ENCODE data around the gene TFF2.

TFF2 gene

DNA sequence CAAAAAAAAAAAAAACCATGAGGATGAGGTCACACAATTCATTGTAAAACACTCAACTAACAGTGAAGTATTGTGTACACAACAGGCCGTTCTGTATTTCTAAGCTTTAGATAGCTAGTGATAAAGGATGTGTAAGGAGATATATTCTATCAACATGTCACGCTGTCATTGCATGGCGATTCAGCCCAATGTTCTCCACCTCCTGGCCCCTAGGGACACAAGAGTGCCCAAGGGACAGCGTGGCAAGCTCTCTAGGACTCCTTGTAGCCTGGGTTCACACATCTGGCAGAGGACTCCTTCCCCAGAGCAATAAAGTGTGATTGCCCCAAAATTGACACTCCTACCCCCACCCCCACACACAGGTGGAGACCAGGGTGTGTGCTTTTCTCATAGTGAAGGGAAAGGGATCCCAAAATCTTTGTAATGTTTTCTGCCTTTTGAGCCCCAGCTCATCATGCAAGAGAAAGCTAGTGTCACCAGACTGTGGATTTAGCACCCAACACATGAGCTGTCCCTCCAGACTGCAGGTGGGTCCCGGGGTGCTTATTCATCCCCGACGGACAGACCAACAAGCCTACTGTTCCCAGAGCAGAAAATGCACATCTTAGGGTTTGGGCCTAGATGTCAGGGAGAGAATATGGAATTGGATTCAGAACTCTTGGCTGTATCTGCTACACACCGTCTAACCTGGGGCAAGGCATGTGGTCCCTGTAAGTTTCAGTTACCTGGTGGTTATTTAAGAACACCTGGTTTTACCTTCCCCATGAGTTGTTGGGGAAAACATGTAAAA lies 33.6 kb upstream of the TFF2 start:
- DNase-seq (ENCODE audit: low read depth in 2 of 2), result no peak

GRCh38 chr21:42383331-42383730 lies 32.5 kb upstream of the TFF2 start:
- no peak for DNase-seq (ENCODE audit: low read depth in 2 of 2)

GRCh38 chr21:42382915-42383314 lies 32.1 kb upstream of the TFF2 start:
- DNase-seq (ENCODE audit: low read depth in 2 of 2), result no peak

DNA sequence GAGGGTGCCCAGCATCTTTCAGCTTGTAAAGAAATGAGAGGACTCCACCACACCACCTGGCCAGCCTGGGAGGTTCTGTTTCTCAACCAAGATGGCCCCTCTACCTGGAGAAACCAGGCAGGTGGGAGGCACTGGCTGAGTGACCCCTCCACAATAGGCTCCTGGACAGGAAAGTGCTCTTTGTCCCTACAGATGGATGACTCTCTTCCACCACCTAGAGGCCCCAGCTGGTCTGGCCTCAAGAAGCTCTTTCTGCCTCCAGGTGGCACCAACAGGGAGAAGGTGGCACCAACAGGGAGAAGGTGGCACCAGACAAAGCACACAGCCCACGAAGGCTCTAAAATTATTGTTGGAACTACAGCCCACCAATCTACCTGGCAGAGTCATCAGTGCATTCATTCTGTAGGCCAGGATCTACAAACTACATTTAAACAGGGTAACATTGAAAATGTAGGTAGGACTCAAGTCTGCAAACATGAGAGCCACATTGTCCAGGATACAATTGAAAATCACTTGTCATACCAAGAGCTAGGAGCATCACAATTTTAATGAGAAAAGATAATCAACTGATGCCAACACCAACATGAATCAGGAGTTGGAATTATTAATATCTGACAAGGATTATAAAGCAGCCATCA lies 30.7 kb upstream of the TFF2 start:
- DNase-seq (ENCODE audit: low read depth in 2 of 2), result no peak

DNA sequence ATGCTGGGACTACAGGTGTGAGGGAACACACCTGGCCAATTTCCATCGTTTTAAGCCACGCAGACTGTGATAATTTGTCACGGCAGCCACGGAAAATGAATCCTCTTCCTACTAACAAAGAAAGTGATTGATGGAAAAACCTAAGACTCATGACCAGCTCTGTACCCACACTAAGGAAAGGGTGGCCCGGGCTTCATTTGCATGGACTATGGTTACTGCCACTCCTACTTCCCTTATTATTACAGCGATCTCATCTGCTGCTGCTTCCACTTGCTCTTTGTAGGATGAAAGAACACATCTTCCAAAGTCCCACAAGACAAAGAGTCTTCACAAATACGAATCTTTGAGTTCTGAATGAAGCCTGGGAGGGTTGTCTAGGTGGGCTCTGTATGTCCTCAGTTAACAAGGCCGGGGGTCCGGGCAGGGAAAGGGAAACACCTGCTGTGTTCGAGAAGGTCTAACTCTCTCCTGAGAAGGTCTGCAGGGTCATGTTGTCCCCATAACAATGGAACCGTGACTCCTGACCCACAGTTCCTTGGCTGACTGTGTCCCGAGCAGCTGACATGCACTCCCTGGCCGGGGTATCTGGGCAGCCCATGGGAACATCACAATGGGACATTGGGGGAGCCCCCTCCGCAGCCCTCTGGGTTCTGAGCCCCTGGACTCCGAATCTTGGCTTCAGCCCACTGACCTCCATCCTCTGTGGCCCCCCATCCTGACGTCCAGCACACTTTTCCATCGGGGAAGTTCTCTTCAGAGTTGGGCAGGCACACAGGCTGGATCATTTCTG lies 28.8 kb upstream of the TFF2 start:
- DNase-seq (ENCODE audit: low read depth in 2 of 2), result no peak

DNA sequence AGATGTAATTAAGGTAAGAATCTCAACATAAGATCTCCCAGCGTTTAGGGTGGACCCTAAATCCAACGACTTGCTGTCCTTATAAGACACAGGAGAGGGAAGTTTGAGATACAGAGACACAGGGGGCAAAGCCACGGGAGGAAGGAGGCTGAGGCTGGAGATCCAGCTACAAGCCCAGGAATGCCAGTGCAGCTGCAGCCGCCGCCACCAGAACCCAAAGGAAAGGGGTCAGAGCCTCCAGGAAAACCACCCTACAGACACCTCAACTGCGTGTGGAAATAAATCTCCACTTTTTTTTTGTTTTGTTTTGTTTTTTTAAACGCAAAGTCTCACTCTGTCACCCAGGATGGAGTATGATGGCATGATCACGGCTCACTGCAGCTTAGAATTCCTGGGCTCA lies 27.6 kb upstream of the TFF2 start:
- no peak for DNase-seq (ENCODE audit: low read depth in 2 of 2)

- no peak for DNase-seq (ENCODE audit: low read depth in 2 of 2)
Observed at GRCh38 chr21:42377951-42378340, 27.2 kb upstream of the TFF2 start.

- no peak for DNase-seq (ENCODE audit: low read depth in 2 of 2)
Observed at GRCh38 chr21:42377211-42377950, 26.6 kb upstream of the TFF2 start.

GRCh38 chr21:42376338-42376982 lies 25.7 kb upstream of the TFF2 start:
- no peak for DNase-seq (ENCODE audit: low read depth in 2 of 2)

- no peak for DNase-seq (ENCODE audit: low read depth in 2 of 2)
Observed at GRCh38 chr21:42375966-42376337, 25.2 kb upstream of the TFF2 start.

GRCh38 chr21:42375506-42375905 lies 24.7 kb upstream of the TFF2 start:
- DNase-seq (ENCODE audit: low read depth in 2 of 2), result no peak

- DNase-seq (ENCODE audit: low read depth in 2 of 2), result no peak
Observed at GRCh38 chr21:42374864-42375499, 24.2 kb upstream of the TFF2 start.

DNA sequence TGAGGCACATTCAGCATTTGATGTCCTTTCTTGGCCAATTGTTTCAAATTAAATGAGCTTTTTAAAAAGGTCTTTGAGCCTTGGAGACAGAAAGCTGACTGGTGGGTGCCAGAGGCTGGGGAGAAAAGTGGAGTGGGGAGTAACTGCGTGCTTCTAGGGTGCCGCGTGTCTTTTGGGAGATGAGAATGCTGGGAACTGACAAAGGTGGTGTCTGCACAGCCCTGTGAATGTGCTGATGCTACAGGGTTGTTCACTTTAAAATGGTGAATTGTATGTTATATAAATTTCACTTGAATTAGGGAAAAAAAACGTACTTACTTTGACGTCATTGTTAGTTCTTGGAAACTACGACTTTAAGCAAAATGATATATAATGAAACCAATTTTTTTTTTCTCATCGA lies 23.7 kb upstream of the TFF2 start:
- DNase-seq (ENCODE audit: low read depth in 2 of 2), result no peak

DNA sequence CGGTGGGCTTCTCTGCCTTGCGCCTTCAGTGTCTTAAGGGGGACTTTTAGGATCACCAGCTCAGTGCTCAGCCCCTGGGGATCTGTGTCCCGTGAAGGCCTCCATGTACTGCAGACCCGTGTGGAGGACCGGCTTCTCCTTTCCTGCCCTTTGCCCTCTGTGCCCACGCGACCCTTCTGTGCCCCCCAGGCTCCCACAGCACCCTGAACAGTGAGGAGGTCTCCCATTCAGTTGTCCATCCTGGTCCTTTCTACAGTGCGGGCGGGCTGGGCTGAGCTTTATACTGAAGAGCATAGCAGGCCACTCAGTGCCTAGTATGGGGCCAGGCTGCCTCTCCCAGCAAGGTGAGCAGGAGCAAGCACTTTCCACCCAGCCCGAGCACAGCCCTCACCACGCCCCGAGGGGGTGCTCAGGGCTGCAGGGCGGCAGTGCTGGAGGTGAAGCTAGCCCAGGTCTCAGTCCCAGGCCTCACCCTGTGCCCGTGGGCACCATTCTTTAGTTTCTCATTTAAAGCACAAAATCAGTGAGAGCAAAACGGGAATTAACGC lies 23.2 kb upstream of the TFF2 start:
- no peak for DNase-seq (ENCODE audit: low read depth in 2 of 2)

- no peak for DNase-seq (ENCODE audit: low read depth in 2 of 2)
Observed at GRCh38 chr21:42373196-42373907, 22.6 kb upstream of the TFF2 start.

DNA sequence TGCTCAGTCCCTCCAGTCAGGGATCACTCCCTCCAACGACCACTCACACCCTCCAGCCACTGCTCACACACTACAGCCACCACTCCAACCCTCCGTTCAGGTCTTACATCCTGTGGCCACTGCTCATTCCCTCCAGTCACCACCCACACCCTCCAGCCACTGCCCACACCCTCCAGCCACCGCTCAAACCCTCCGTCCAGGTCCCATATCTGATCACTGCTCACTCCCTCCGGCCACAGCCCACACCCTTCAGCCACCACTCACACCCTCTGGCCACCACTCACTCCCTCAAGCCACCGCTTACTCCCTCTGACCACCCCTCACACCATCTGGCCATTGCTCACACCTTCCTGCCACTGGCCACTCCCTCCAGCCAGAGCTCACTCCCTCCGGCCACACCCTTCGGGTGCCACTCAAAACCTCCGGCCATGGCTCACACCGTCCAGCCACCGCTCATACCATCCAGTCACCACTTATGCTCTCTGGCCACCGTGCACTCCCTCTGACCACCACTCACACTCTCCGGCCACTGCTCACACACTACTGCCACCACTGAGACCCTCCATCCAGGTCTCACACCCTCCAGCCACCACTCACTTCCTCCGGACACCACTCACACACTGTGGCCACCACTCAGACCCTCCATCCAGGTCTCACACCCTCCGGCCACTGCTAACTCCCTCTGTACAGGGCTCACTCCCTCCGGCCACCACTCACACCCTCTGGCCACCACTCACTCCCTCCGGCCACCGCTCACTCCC lies 20.3 kb upstream of the TFF2 start:
- DNase-seq (ENCODE audit: low read depth in 2 of 2), result no peak

DNA sequence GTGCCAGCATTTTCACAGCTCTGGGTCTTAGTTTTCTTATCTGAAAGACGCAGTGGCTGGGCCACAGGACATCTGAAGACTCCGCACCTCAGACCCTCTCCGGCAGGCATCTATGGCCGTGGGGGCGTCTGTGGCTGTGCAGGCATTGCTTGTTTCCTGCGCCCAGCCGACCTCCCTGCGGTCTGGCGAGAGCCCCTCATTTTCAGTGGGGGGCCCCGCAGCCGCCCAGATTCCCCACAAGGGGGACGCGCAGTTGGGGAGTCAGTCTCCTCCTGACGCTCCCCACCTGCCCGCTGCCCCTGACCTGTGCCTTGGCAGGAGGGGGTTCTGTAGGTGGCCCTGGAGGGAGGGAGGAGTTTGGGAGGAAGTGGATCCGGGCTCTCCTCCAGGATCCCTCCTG lies 19.0 kb upstream of the TFF2 start:
- no peak for DNase-seq (ENCODE audit: low read depth in 2 of 2)

- DNase-seq (ENCODE audit: low read depth in 2 of 2), result no peak
Observed at GRCh38 chr21:42367367-42368165, 16.8 kb upstream of the TFF2 start.

All from fibroblast of skin of left biceps (primary cell).